OCI-LY7 (cell line): ENCODE data around the gene DIPK1A. TPM values are rescaled to one million over a fixed set of nuclear protein-coding genes. Genes with fewer than 3 reads are reported as not detected.
A peak's percentile ranks its signal among the peaks of the same experiment; 100 is the strongest.

ENCODE experiments used
- BruUV-seq: library from RNA; stranded (reverse); fragments of 400-500 nt; replicated peaks from 2 replicates; lab custom pipeline; 2021; lab: Mats Ljungman, UMichigan
- CTCF ChIA-PET: fragments of 300-600 bp; sonication (Branson Sonifier 250); formaldehyde crosslinking; loops from one replicate; lab custom pipeline; 2022; ENCODE audit warnings: antibody characterized with exemption; ENCODE audit not compliant: unreplicated experiment; lab: Charles Lee
- POLR2A ChIA-PET: fragments of 300-600 bp; sonication (Branson Sonifier 250); formaldehyde crosslinking; loops from one replicate; lab custom pipeline; 2022; ENCODE audit warnings: antibody characterized with exemption; lab: Charles Lee
- DNase-seq: peaks from one replicate; pipeline ENCODE4 v3.0.0-alpha.2; 2015; ENCODE audit warnings: low spot score
- H2AFZ ChIP-seq: fragments of 200-600 bp; sonication (generic), shearing (Covaris generic); 2 replicates; pipeline ENCODE4 v1.6.1; 2014; ENCODE audit warnings: mild to moderate bottlenecking, antibody characterized with exemption, low read length, moderate library complexity
- H3K27ac ChIP-seq: fragments of 200-600 bp; sonication (generic); 2 replicates; pipeline ENCODE4 v1.5.1; 2014; ENCODE audit warnings: mixed run types, low read depth, mild to moderate bottlenecking, moderate library complexity, low read length, inconsistent platforms; ENCODE audit not compliant: poor library complexity, severe bottlenecking
- H3K36me3 ChIP-seq: fragments of 200-600 bp; sonication (generic); 2 replicates; pipeline ENCODE4 v1.6.1; 2014; ENCODE audit warnings: mild to moderate bottlenecking, antibody characterized with exemption, low read length, moderate library complexity, mixed read lengths; ENCODE audit not compliant: insufficient read depth
- H3K4me1 ChIP-seq: fragments of 200-600 bp; sonication (generic); 2 replicates; pipeline ENCODE4 v1.5.1; 2014; ENCODE audit warnings: mild to moderate bottlenecking, low read length; ENCODE audit not compliant: insufficient read depth, poor library complexity, severe bottlenecking
- H3K4me2 ChIP-seq: fragments of 200-600 bp; sonication (generic); 2 replicates; pipeline ENCODE4 v1.6.1; 2014; ENCODE audit warnings: mild to moderate bottlenecking, low read length
- H3K4me3 ChIP-seq: fragments of 200-600 bp; sonication (generic); 2 replicates; pipeline ENCODE4 v1.5.1; 2014; ENCODE audit warnings: mild to moderate bottlenecking, low read depth, low read length; ENCODE audit not compliant: poor library complexity, severe bottlenecking
- H3K79me2 ChIP-seq: fragments of 200-600 bp; sonication (generic); 2 replicates; pipeline ENCODE4 v1.6.1; 2016; ENCODE audit warnings: low read depth, mild to moderate bottlenecking, low read length, moderate library complexity, mixed read lengths; ENCODE audit not compliant: insufficient read depth
- H3K9me2 ChIP-seq: fragments of 200-600 bp; sonication (generic); 2 replicates; pipeline ENCODE4 v1.6.1; 2016; ENCODE audit warnings: mild to moderate bottlenecking, low read length, mixed read lengths; ENCODE audit not compliant: insufficient read depth
- H3K9me3 ChIP-seq: fragments of 200-600 bp; sonication (generic); 2 replicates; pipeline ENCODE4 v1.6.1; 2014; ENCODE audit warnings: mild to moderate bottlenecking, mixed run types, low read length, mixed read lengths
- H4K20me1 ChIP-seq: fragments of 200-600 bp; sonication (generic); 2 replicates; pipeline ENCODE4 v1.6.1; 2014; ENCODE audit warnings: mild to moderate bottlenecking, antibody characterized with exemption, low read length, moderate library complexity, mixed read lengths; ENCODE audit not compliant: insufficient read depth
- EZH2phosphoT487 ChIP-seq: fragments of 200-600 bp; sonication (generic); IDR thresholded peaks from 2 replicates; pipeline ENCODE4 v1.6.1; 2018; ENCODE audit warnings: low read depth, borderline replicate concordance, mild to moderate bottlenecking, mixed run types, antibody characterized with exemption, low read length, moderate library complexity, mixed read lengths
- intact Hi-C: fragments of 100-400 bp; cut with micrococcal nuclease; formaldehyde crosslinking; loops from one replicate; pipeline ENCODE4 v1.10.0; 2022; ENCODE audit not compliant: unreplicated experiment
- total RNA-seq, 2 experiments: library from RNA; depleted of rRNA in 1 of 2; stranded (reverse); fragments of >200 nt in 1 of 2; shearing (Covaris generic) in 1 of 2; gene quantifications; 2 replicates each; pipeline ENCODE4 v1.2.3, GENCODE V29; 2014 to 2022
- TF ChIP-seq, protein P1 (sequence below): fragments of 200-600 bp; sonication (generic); conservative IDR thresholded peaks from 2 replicates; pipeline ENCODE4 v1.5.1; 2014; ENCODE audit warnings: mild to moderate bottlenecking, antibody characterized with exemption, low read length, moderate library complexity, mixed read lengths

Gene DIPK1A
- total RNA-seq, 2 experiments from 2014 or later, result 13.0 to 25.4 TPM

DNA sequence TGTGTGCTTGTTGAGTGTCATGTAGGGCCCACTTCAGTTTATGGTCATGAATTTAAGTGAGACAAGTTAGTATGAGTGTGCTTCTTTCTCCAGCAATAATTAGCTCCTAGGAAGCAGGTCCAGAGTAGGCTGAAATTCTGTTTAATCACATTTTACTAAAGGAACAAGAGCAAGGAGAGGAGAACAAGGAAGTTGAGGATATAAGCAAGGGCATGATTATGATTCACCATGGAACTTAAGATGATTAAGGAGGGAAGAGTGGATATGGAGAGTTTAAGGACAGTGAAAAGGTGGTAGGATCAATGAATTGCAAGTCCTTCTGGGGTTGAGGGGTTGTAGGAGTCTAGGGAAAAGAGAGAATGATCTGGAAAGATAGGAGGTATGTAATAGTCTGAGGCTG, 3.1 kb upstream of the DIPK1A start:
- peak overlapping the region; percentile 98 for H3K4me2 ChIP-seq
- ChIA-PET CTCF (no interaction called here), POLR2A (interaction anchor here (0.5 to 8.8 kb wide), 9 partner anchors 8 to 125 kb away, joined by 3 to 118 read pairs (median 5); no protein-coding TSS in a partner anchor)
- no peaks in the 10 kb centered on the region for H3K9me2 ChIP-seq
- no peaks in the 10 kb centered on the region for H3K9me3 ChIP-seq
- intact Hi-C loops, result loop anchor here (5.0 kb wide), 2 partner anchors 113 to 723 kb away; partner anchors contain the start of gene MTF2
- H3K4me3 ChIP-seq, result no peak overlapping the region
- peaks cover 66% of the 10 kb centered on the region for H3K4me1 ChIP-seq
- TF ChIP-seq, protein P1, sequence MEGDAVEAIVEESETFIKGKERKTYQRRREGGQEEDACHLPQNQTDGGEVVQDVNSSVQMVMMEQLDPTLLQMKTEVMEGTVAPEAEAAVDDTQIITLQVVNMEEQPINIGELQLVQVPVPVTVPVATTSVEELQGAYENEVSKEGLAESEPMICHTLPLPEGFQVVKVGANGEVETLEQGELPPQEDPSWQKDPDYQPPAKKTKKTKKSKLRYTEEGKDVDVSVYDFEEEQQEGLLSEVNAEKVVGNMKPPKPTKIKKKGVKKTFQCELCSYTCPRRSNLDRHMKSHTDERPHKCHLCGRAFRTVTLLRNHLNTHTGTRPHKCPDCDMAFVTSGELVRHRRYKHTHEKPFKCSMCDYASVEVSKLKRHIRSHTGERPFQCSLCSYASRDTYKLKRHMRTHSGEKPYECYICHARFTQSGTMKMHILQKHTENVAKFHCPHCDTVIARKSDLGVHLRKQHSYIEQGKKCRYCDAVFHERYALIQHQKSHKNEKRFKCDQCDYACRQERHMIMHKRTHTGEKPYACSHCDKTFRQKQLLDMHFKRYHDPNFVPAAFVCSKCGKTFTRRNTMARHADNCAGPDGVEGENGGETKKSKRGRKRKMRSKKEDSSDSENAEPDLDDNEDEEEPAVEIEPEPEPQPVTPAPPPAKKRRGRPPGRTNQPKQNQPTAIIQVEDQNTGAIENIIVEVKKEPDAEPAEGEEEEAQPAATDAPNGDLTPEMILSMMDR, result no peak
- TF ChIP-seq EZH2phosphoT487, result no peak
- peaks cover 30% of the 10 kb centered on the region for H3K79me2 ChIP-seq
- no peaks in the 10 kb centered on the region for H4K20me1 ChIP-seq
- H3K27ac ChIP-seq, result peak overlapping the region; percentile 92
- no peak for DNase-seq
- no peaks in the 10 kb centered on the region for H3K36me3 ChIP-seq
- peak overlapping the region; percentile 47; the same call in 1 of the 2 replicates for H2AFZ ChIP-seq
- BruUV-seq, result no TSS peak

- H3K79me2 ChIP-seq, result peaks cover 52% of the 10 kb centered on the region
- no peak for TF ChIP-seq EZH2phosphoT487
- TF ChIP-seq, protein P1, result 0 out of 2 replicates have a peak, but pooled peaks have one; percentile 21
- no peaks in the 10 kb centered on the region for H3K9me3 ChIP-seq
- DNase-seq, result peak; percentile 93
- H3K4me2 ChIP-seq, result peak overlapping the region; percentile 98
- ChIA-PET POLR2A (interaction anchor here (0.6 to 8.8 kb wide), 31 partner anchors 9 to 383 kb away, joined by 3 to 118 read pairs (median 7); partner anchors contain the start of gene MTF2), CTCF (interaction anchor here (0.5 to 2.7 kb wide), 9 partner anchors 11 to 124 kb away, joined by 3 to 18 read pairs (median 5); no protein-coding TSS in a partner anchor)
- H2AFZ ChIP-seq, result peak overlapping the region; percentile 25; the same call in 1 of the 2 replicates
- H3K27ac ChIP-seq, result peak overlapping the region; percentile 92
- H3K36me3 ChIP-seq, result peaks cover 3% of the 10 kb centered on the region; the same call in 1 of the 2 replicates
- no TSS peak for BruUV-seq
- peaks cover 66% of the 10 kb centered on the region for H3K4me1 ChIP-seq
- no peaks in the 10 kb centered on the region for H3K9me2 ChIP-seq
- no peaks in the 10 kb centered on the region for H4K20me1 ChIP-seq
- intact Hi-C loops, result loop anchor here (1.0 to 5.0 kb wide), 5 partner anchors 13 to 725 kb away; partner anchors contain the start of gene MTF2
- peak overlapping the region; percentile 93 for H3K4me3 ChIP-seq
These were observed 862 bp upstream of the DIPK1A start for GRCh38 chr1:92961896-92962752.
